NCI-H128 (cell line): ENCODE results near the gene POLR2J.
"Not testable (repeated sequence)": the region's sequence is repeated elsewhere in the genome, so short reads cannot be mapped to it uniquely, and the experiment has no call there.

Source experiments
- DNase-seq: peaks from one replicate; lab custom pipeline; 2025; ENCODE audit not compliant: unreplicated experiment; lab: John Stamatoyannopoulos, UW

Gene POLR2J

DNA sequence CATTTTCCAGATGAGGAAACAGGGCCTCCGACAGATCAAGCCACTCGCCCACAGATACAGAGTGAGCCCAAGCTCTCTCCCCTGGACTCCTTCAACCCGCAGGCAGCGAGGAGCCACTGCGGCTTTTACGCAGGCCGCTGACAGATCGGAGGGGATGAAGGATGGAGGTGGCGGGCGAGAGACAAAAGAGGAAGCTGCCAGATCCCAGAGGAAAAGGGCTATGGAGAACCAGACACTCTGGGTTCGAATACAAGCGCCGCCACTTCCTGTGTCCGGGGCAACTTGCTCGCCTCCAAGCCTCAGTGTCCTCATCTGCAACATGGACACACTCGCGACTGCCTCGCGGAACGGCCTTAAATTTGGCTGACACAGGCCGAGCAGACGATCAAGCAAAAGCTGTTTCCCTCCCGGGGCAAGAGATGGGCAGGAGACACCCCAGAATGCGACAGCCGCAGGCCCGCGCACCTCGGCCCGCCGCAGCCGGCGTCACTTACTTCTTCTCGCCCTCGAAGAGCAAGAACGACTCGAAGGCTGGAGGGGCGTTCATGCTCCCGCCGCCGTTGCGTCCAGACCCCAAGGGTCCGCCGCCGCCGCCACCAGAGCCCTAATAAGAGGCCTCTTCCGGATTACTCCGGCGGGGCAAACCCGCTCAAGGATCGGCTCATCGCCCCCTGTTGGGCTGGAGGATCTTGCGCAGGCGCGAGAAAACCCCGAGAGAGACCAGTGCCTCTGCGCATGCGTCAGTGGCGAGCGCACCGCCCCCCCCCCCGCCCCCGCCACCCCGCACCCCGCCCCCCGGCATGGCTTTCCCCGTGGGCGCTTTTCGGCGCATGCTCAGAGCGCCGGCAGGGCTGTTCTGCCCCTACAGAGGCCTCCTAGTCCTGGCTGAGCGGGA, at the start of gene POLR2J:
TSS of gene POLR2J (minus strand) at position 609 of the 895 bp plus-strand sequence. CDS start at position 547, 62 bp downstream.
- DNase-seq: not testable (repeated sequence)

DNA sequence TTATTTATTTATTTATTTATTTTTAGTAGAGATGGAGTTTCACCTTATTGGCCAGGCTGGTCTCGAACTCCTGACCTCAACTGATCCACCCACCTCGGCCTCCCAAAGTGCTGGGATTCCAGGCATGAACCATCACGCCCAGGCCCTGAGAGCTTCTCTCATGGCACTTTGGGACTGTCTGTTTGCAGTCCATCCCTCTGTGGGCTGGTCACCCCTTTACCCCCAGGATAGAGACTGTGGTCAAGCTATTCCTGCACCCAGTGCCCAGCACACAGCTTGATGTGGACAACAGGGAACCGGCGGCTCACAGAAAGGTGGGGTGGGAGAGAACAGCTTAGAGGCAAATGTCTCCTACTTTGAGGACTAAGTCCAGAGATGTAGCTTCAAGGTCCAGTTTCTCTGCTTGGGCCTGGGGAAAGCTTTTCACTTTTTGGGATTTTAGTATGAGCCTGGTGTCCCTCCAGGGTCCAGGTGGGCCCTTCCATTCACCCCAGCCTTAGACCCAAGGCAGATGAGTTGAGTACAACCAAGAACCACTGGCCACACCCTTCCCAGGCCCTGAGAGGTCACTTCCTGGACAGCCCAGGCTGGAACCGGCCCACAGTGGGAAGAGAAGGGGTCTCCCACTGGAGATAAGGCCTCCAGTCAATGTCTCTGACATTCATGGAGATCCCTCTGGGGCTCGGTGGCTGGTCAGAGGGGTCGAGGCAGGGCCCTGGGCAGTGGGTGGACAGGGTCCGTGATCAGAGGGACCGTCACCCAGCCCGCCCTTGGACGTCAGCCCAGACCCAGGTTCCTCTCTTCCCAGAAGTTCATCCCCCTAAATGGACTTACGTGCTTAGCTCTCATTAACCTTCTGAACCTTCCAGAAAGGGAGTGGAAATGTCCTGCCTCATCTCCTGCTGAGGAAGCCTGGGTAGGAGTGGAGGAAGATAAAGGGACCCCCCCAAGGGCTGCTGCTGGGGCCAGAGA, 49.4 kb upstream of the POLR2J start:
- not testable (repeated sequence) for DNase-seq

- not testable (repeated sequence) for DNase-seq
Measured at GRCh38 chr7:102527182-102527581, 48.5 kb upstream of the POLR2J start.

DNA sequence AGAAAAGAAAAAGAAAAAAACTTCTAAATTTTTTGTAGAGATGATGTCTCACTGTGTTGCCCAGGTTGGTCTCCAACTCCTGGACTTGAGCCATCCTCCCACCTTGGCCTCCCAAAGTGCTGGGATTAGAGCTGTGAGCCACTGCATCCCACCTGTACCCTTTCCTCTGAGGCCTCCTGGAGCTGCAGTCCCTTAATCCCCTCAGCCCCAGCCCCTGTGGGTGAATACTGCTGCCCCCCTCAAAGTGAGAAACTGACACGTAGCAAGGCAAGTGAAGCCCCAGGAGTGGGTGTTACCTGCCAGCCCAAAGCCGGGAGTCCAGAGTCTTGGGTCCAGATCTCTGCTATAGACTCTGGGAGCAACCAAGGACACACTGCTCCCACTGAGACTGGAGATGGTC, 46.1 kb upstream of the POLR2J start:
- not testable (repeated sequence) for DNase-seq

DNA sequence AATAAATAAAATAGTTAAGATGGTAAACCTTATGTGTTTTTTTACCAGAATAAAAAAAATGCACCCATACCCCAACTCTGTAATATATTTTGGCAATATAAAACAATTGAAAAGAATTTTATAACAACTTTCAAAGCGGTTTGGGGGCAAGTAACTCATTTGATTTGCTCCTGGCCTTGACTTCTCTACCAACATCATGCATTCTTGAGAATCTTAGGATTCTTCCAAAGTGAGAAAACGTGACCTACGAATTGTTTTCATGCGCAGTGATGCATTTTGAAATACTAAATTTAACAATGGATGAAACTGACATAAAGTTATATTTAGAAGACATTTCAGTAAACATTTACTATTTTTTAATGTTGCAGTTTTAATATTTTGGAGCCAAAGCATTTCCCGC, 42.1 kb upstream of the POLR2J start:
- DNase-seq: not testable (repeated sequence)

- not testable (repeated sequence) for DNase-seq
Measured at GRCh38 chr7:102517550-102518147, 38.9 kb upstream of the POLR2J start, which contains the start of gene RASA4B. TSS of gene RASA4B (minus strand) at chr7:102517777. CDS start at chr7:102517710, 67 bp downstream.

DNA sequence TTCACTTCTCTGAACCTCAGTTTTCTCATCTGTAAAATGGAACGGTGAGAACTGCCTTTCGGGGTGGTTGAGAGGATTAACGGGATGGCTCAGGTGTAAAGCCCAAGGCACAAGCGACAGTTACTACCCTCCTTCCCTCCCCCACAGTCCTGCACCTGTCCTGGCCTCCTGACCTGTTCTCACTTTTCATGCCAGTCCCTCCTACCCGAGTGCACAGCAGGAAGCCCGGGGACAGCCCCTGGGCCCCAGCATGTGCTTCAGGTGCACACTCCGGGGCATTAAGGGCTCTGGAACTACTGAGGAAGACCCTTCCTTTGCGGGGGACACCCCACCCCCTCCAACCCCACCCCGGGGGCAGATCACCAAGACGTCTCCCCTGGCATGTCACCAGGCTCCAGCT, 38.2 kb upstream of the POLR2J start:
- not testable (repeated sequence) for DNase-seq

- not testable (repeated sequence) for DNase-seq
Measured at GRCh38 chr7:102515889-102516288, 37.2 kb upstream of the POLR2J start.

GRCh38 chr7:102514881-102515721, 36.4 kb upstream of the POLR2J start:
- not testable (repeated sequence) for DNase-seq

GRCh38 chr7:102512642-102513221, 34.0 kb upstream of the POLR2J start:
- not testable (repeated sequence) for DNase-seq

GRCh38 chr7:102511860-102512522, 33.3 kb upstream of the POLR2J start:
- not testable (repeated sequence) for DNase-seq

- DNase-seq: not testable (repeated sequence)
Measured at GRCh38 chr7:102510575-102510974, 31.9 kb upstream of the POLR2J start.

GRCh38 chr7:102507410-102508088, 28.8 kb upstream of the POLR2J start:
- DNase-seq: not testable (repeated sequence)

DNA sequence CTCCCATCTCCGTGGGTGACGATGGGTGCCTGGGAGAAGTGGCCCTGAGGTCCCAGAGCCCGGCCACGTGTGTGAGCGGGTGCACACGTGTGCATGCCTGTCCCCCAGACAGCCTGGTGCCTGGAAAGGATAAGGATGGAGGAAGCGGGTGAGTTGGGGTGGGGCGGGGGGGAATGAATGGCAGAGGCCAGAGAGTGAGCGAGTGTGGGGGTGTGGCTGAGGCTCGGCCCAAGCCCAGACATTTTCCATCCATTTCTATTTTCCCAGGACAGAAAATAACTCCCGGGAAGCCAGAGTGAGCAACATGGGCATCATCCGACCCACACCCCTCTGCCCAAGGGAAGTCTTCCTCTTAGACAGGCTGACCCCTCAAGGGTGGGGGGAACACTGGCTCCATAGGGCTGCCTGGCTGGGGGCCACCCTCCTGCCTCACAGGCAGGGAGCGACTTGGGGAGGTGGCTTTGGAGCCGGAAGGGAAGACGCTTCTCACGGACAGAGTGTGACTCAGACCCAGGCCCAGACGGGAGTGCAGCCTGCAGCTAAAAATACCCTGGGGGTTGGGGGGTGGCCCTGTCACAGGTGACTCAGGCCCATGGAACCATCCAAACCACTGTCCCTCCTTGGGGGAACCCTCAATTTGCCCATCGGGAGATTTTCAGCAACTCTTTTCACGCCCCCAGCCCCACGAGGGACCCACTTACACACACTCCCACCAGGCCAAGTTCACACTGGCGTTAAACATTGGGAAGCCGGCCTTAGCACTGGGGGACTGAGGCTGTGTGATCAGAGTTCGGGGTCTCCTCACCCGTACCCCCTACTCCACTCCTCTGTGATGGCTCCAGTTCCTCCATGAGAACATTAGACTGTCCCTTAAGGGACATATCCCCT, 26.8 kb upstream of the POLR2J start:
- not testable (repeated sequence) for DNase-seq

DNA sequence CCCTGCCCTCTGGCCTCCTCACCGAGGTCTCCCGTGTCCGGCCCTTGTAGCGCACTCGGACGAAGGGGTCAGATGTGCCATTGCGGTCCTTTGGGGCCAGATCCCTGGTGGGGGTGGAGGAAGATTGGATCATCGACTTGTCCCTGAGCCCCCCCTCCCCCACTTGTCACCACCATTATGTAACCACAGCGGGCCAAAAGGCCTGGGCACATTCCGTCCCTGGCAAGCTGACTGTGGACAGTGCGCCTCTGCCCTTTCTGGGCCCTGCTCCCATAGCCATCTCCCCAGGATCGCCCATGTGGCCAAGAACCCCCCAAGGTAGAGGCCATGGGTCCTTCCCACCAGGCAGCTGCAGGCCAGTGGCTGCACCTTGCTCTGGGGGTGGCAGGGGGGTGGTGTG, 24.4 kb upstream of the POLR2J start:
- not testable (repeated sequence) for DNase-seq

- DNase-seq: not testable (repeated sequence)
Measured at GRCh38 chr7:102498321-102498720, 19.6 kb upstream of the POLR2J start.

GRCh38 chr7:102497308-102497707, 18.6 kb upstream of the POLR2J start:
- DNase-seq: not testable (repeated sequence)
